GM12878 (cell line): Measurements from ENCODE around the gene USP15. TPM values are rescaled to one million over a fixed set of nuclear protein-coding genes. Genes with fewer than 3 reads are reported as not detected.

Source experiments
- ATAC-seq: fragments of 200-7000 bp; cut with Tn5 transposase; 3 replicates; pipeline ENCODE4 v1.9.1; 2020; ENCODE audit warnings: mild to moderate bottlenecking, moderate library complexity
- BruUV-seq: library from RNA; stranded (reverse); fragments of 400-500 nt; replicated peaks from 2 replicates; lab custom pipeline; 2021; lab: Mats Ljungman, UMichigan
- CTCF ChIA-PET: fragments of 300-600 bp; sonication (Branson Sonifier 250); formaldehyde crosslinking; extraction: SDS; loops from one replicate; lab custom pipeline; 2021; ENCODE audit warnings: inconsistent platforms; lab: Yijun Ruan, JAX
- POLR2A ChIA-PET: fragments of 350-600 bp; formaldehyde crosslinking; extraction: SDS; loops from one replicate; lab custom pipeline; 2021; ENCODE audit warnings: inconsistent platforms; lab: Charles Lee
- RAD21 ChIA-PET: fragments of 300-600 bp; sonication (Branson Sonifier 250); formaldehyde crosslinking; loops from one replicate; lab custom pipeline; 2023; ENCODE audit warnings: antibody characterized with exemption; ENCODE audit not compliant: unreplicated experiment; lab: Charles Lee
- SMC1A ChIA-PET: fragments of 300-600 bp; sonication (Branson Sonifier 250); formaldehyde crosslinking; loops from one replicate; lab custom pipeline; 2023; ENCODE audit not compliant: unreplicated experiment, uncharacterized antibody; lab: Charles Lee
- DNase-seq: peaks from one replicate; pipeline ENCODE4 v3.0.0-alpha.2; 2011; ENCODE audit warnings: low read depth, low spot score
- FAIRE-seq: peaks from 3 replicates; lab custom pipeline; 2011; peaks lifted over from hg19 to GRCh38; lab: Jason Lieb, UNC
- H2AFZ ChIP-seq: 2 replicates; pipeline ENCODE4 v1.6.0; 2011; ENCODE audit warnings: low read depth, low read length, control low read depth; ENCODE audit not compliant: control insufficient read depth
- H3K27ac ChIP-seq: 2 replicates; pipeline ENCODE4 v1.5.1; 2011; ENCODE audit warnings: control low read depth; ENCODE audit not compliant: control insufficient read depth, insufficient read depth
- H3K27me3 ChIP-seq, 2 experiments: replicated peaks in 1 of 2; 2 replicates each; pipeline versions ENCODE4 v1.6.0 to v1.6.1; 2011; ENCODE audit warnings: low read length in 1 of 2; ENCODE audit not compliant: control insufficient read depth in 2 of 2, insufficient read depth in 2 of 2
- H3K36me3 ChIP-seq, 2 experiments: 2 replicates each; pipeline ENCODE4 v1.5.1; 2011; ENCODE audit warnings: low read length in 1 of 2; ENCODE audit not compliant: control insufficient read depth in 2 of 2, insufficient read depth in 2 of 2
- H3K4me1 ChIP-seq: 2 replicates; pipeline ENCODE4 v1.6.1; 2011; ENCODE audit warnings: mild to moderate bottlenecking, low read length, moderate library complexity, mixed read lengths; ENCODE audit not compliant: control insufficient read depth, insufficient read depth
- H3K4me2 ChIP-seq: 2 replicates; pipeline ENCODE4 v1.6.0; 2011; ENCODE audit warnings: control low read depth; ENCODE audit not compliant: control insufficient read depth, insufficient read depth
- H3K4me3 ChIP-seq: fragments of 200-600 bp; sonication (generic); 2 replicates; pipeline ENCODE4 v1.5.1; 2016
- H3K79me2 ChIP-seq: 2 replicates; pipeline ENCODE4 v1.6.0; 2011; ENCODE audit warnings: low read length; ENCODE audit not compliant: control insufficient read depth, insufficient read depth
- H3K9ac ChIP-seq: 2 replicates; pipeline ENCODE4 v1.8.0; 2011; ENCODE audit warnings: low read length, control low read depth, mixed read lengths; ENCODE audit not compliant: control insufficient read depth, insufficient read depth
- H3K9me3 ChIP-seq: replicated peaks from 3 replicates; pipeline ENCODE4 v1.5.1; 2011; ENCODE audit warnings: mild to moderate bottlenecking, low read length; ENCODE audit not compliant: control insufficient read depth, insufficient read depth
- H4K20me1 ChIP-seq: 2 replicates; pipeline ENCODE4 v1.6.0; 2011; ENCODE audit not compliant: control insufficient read depth, insufficient read depth
- ATF2 ChIP-seq: IDR thresholded peaks from 2 replicates; pipeline ENCODE4 v1.6.1; 2012; ENCODE audit warnings: low read length, inconsistent platforms
- CREB1 ChIP-seq: IDR thresholded peaks from 2 replicates; pipeline ENCODE4 v1.6.1; 2012; ENCODE audit warnings: low read depth, mild to moderate bottlenecking, inconsistent platforms
- CUX1 ChIP-seq: IDR thresholded peaks from 2 replicates; pipeline ENCODE4 v1.6.1; 2012; ENCODE audit warnings: improper control_type of control experiment, low read depth, low read length; ENCODE audit not compliant: insufficient replicate concordance
- E4F1 ChIP-seq: fragments of 450-650 bp; IDR thresholded peaks from 2 replicates; pipeline ENCODE4 v1.6.1; 2018; ENCODE audit warnings: borderline replicate concordance, mild to moderate bottlenecking; ENCODE audit not compliant: partially characterized antibody
- GATAD2B ChIP-seq: fragments of 450-650 bp; conservative IDR thresholded peaks from 2 replicates; pipeline ENCODE4 v1.6.1; 2017; ENCODE audit warnings: low read depth, mild to moderate bottlenecking, moderate library complexity
- MXI1 ChIP-seq: fragments of 150-350 bp; IDR thresholded peaks from 2 replicates; pipeline ENCODE4 v1.6.1; 2011; ENCODE audit warnings: low read depth, mild to moderate bottlenecking, inconsistent platforms, low read length, improper control_type of control experiment
- SUZ12 ChIP-seq: fragments of 200-600 bp; sonication (generic); IDR thresholded peaks from one replicate; pipeline ENCODE4 v1.6.1; 2018; ENCODE audit warnings: antibody characterized with exemption, mild to moderate bottlenecking; ENCODE audit not compliant: unreplicated experiment
- ZNF687 ChIP-seq: fragments of 450-650 bp; IDR thresholded peaks from 2 replicates; pipeline ENCODE4 v1.6.1; 2017; ENCODE audit warnings: mild to moderate bottlenecking, moderate library complexity
- ZZZ3 ChIP-seq: IDR thresholded peaks from 2 replicates; pipeline ENCODE4 v1.6.1; 2011; ENCODE audit warnings: low read depth; ENCODE audit not compliant: control insufficient read depth, insufficient read length
- WGBS: methylation state at CpG from one replicate; pipeline ENCODE4 v1.1.6; 2016; ENCODE audit warnings: low lambda C conversion rate; ENCODE audit not compliant: insufficient replicate concordance, insufficient coverage; ENCODE audit errors: missing lambda C conversion rate; 5-methylcytosine and 5-hydroxymethylcytosine counted together
- in situ Hi-C: fragments of 300-500 bp; cut with MboI; formaldehyde crosslinking; loops from 9 replicates; pipeline ENCODE4 v1.14.3; 2018; ENCODE audit warnings: mixed read lengths
- intact Hi-C: fragments of 100-400 bp; cut with micrococcal nuclease; formaldehyde crosslinking; loops from one replicate; pipeline ENCODE4 v1.14.2; 2022; ENCODE audit not compliant: unreplicated experiment
- polyA plus RNA-seq, 11 experiments: library from polyadenylated mRNA; depleted of rRNA in 4 of 11; unstranded in 6 of 11; stranded (reverse) in 5 of 11; fragments of >200 nt; fragmentation: Nextera tagmentation in 4 of 11; fragmentation: Illumina TruSeq in 1 of 11; extraction: Ambion mirVana in 4 of 11; extraction: Trizol in 1 of 11; gene quantifications; 1 replicate in 1 of 11; 2 replicates in 10 of 11; pipeline versions ENCODE4 v1.2.1 to v1.2.3, GENCODE V29; 2011 to 2016; ENCODE audit warnings: inconsistent platforms in 2 of 11, missing spikeins in 2 of 11, low read depth in 1 of 11
- total RNA-seq, 4 experiments: library from RNA; depleted of rRNA in 3 of 4; stranded (reverse); fragments of >200 nt in 3 of 4; fragmentation: Illumina TruSeq in 1 of 4; extraction: Trizol in 1 of 4; gene quantifications; 2 replicates each; pipeline versions ENCODE4 v1.2.1 to v1.2.3, GENCODE V29; 2013 to 2021

Gene USP15
- total and polyA plus RNA-seq, 10 of the 15 experiments (the other 5 are each of a cell fraction or from before 2014, with no cell fraction given), result 57.6 to 101 (median 90.2) TPM

GRCh38 chr12:62249419-62249818 is 10.8 kb upstream of the USP15 start:
- FAIRE-seq, result no peak
- intact Hi-C loops, result no loop called here
- H3K27me3 ChIP-seq, result no peaks in the 10 kb centered on the region
- CTCF ChIA-PET, result no interaction called here
- POLR2A ChIA-PET, result no interaction called here
- H3K9ac ChIP-seq, result no peak overlapping the region
- ATAC-seq, result no peak
- H2AFZ ChIP-seq, result no peak overlapping the region
- no peaks in the 10 kb centered on the region for H4K20me1 ChIP-seq
- no peak overlapping the region for H3K4me2 ChIP-seq
- no peak overlapping the region for H3K4me3 ChIP-seq
- BruUV-seq, result no TSS peak
- RAD21 ChIA-PET, result no interaction called here
- SMC1A ChIA-PET, result no interaction called here
- H3K4me1 ChIP-seq, result peaks cover 18% of the 10 kb centered on the region
- no peak overlapping the region for H3K27ac ChIP-seq
- in situ Hi-C loops, result no loop called here
- no peak for DNase-seq
- no peaks in the 10 kb centered on the region for H3K79me2 ChIP-seq
- H3K9me3 ChIP-seq, result no peaks in the 10 kb centered on the region
- 97% methylated on average over 2 of the region's 2 CpGs for WGBS
- H3K36me3 ChIP-seq, result no peaks in the 10 kb centered on the region
- TF ChIP-seq CREB1 (no peak), MXI1 (no peak), GATAD2B (no peak), ZZZ3 (no peak), SUZ12 (no peak), ATF2 (no peak), CUX1 (no peak), E4F1 (no peak), ZNF687 (no peak)
